GM21529 (cell line): ENCODE data around the gene ACSL6.

Experiments
- ATAC-seq: cut with Tn5 transposase; IDR thresholded peaks from one replicate; pipeline ENCODE4 v1.9.1; 2021; ENCODE audit not compliant: unreplicated experiment

The ACSL6 gene

GRCh38 chr5:131984956-131985665 is 26.3 kb downstream of the ACSL6 start:
- no peak for ATAC-seq

- no peak for ATAC-seq
Observed at GRCh38 chr5:131983244-131983771, 28.1 kb downstream of the ACSL6 start.

DNA sequence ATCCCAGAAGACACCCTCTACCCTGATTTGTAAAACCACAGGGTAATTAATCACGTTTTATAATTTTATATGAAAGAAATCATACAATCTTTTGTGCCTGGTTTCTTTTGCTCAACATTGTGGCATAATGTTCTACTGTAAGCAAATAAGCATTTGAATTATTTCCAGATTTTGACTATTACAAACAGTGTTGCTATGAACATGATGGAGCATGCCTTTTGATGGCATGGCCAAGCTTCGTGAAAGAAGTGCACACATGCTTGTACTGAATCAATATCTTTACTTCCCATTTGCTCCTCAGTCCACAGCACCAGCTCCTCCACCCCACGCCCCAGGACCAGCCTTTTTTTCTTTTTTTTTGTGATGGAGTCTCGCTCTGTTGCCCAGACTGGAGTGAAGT is 29.9 kb downstream of the ACSL6 start:
- ATAC-seq, result no peak

GRCh38 chr5:131980696-131981095 is 30.8 kb downstream of the ACSL6 start:
- ATAC-seq, result no peak

DNA sequence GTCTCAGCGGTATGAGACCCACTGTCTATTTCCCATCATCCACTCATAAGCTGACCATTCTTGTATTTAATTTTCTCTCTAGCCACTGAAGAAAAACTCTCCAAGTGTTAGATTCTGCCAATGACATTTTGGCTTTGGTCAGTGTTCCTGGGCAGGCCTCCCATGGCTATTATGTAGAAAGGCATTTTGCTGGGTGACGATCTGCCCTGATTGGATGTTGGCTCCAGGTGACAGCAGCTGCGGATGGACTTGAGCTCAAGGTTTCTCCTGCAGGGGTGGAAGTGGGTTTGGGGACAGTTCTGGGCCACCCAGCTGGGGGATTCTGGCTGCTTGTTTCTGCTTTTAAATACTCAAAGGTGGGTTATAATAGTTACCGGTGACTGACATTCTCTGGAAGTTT is 31.6 kb downstream of the ACSL6 start:
- no peak for ATAC-seq

- ATAC-seq, result no peak
Observed at GRCh38 chr5:131977212-131977604, 34.2 kb downstream of the ACSL6 start.

DNA sequence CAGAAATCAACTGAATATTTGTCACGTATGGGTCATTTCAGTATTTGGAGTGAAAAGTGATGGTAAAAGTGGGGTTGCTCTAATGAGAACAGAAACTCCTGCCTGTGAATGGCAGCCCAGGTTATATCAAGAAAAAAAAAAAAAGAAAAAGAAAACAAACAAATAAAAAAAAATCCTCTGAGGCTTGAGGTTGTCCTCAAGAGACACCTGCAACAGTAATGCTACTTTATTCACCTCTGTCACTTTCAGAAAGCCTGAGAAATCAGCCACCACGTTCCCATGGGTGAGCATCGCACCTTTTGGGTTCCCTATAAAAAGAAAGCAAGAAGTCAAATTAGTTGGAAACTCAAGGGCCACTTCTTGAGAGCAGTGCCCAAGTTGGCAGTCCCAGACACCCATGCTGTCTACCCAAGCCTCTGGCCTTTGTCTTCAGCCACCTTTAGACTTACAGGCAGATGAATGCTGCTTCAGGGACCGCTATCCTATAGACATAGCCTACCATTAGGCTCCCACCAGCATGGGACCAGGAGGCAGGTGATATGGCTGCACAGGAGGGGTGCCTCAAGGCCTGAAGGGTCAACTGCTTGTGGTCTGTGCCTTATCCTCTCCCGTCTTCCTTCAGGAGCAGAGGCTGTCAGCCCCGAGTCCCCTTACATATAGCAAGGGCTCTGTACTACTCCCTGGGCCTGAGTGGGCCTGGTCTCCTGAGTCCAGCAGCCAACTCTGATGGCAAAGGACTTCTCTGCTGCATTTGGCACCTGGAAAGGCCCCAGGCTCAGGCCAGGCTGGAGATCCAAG is 34.8 kb downstream of the ACSL6 start:
- ATAC-seq, result no peak

- ATAC-seq, result no peak
Observed at GRCh38 chr5:131974956-131975726, 36.3 kb downstream of the ACSL6 start.

- ATAC-seq, result no peak
Observed at GRCh38 chr5:131974622-131974955, 36.9 kb downstream of the ACSL6 start.

DNA sequence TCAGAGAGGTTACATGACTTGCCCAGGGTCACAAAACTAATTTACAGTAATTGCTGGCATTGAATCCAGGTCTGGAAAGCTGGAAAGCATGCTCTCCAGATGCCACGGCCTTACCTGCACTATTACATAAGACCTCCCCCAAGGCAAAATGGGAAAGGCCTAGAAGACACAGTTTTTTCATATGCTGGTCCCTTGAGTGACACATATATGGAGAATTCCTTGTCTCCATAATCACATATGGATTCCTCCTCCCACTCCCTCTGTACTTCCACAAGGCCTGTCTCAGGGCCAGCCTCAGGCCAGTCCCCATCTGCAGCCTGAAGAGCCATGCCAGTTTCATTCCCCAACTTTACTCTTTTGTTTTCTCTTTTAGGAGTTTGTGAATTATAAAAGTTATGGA is 37.4 kb downstream of the ACSL6 start:
- ATAC-seq, result no peak

DNA sequence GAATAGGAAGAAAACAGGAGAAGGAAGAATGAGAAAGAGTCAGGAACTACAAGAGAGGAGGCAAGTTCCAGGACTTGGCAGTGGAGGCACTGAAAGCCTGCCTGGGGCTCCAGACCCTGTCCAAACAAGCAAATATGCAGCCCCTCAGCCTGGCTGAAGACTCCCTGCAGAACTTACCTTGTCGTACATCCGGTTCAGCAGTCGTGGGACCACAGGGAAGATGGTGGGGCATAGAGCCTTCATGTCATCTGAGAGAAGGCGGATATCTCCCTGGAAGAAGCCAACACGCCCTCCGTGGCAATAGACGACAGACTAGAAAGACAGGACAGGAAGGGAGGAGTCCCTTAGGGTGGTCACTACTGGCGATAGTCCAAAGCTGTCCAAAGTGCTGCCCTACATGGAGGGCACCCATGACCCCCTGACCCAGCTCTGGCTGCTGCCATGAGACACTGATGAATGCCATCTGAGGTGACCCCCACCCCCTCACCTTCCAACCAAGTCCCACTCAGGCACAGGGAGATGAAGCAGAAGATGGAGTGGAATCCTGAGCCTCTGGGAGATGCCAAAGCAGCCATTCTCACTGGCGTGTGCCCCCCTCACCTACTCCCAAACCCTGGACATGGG is 38.3 kb downstream of the ACSL6 start:
- no peak for ATAC-seq

- no peak for ATAC-seq
Observed at GRCh38 chr5:131968396-131968954, 43.0 kb downstream of the ACSL6 start.

DNA sequence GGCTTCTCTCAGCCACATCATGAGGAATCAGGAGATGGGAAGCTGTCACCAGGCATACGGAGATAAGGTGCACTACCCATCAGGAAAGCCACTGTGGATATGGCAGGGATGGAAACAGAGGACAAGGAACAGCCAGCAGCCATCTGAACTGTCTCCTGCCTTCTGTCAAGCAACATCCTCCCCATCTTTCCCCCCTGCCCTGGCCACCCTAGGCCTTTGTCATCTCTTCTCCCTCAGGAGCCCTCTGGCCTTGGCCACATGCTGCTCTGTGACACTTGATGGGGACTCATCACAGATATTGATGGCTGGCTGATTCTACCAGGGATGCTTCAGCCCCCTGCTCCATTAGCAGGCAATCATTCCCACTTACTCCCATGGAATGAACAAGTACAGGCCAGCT is 44.9 kb downstream of the ACSL6 start:
- no peak for ATAC-seq

DNA sequence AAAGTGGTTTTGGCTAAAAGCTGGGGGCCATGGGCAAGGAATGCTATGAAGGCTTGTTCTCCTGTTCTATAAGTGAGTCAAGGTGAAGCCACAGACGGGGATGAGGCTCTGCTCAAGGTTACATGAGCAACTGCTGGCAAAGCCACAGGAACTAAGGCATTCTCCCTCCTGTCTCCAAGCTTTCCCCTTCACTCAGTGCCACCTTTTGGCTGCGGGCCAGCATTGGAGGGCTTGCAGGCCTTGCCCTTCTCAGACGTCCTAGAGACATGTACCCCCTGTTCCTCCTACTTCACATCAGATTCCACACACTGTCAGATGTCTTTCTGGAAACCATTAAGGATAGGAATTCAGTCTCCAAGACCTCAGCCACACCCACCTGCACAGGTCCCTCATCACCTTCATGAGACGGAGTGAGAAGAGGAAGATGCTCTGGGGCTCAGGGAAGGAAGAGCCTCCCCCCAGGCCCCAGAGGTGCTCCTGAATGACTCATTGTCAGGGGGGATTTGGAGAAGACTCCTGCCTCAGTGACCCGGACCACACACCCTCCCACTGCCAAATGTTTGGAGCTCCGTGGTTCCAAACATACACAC is 45.5 kb downstream of the ACSL6 start:
- ATAC-seq, result no peak

DNA sequence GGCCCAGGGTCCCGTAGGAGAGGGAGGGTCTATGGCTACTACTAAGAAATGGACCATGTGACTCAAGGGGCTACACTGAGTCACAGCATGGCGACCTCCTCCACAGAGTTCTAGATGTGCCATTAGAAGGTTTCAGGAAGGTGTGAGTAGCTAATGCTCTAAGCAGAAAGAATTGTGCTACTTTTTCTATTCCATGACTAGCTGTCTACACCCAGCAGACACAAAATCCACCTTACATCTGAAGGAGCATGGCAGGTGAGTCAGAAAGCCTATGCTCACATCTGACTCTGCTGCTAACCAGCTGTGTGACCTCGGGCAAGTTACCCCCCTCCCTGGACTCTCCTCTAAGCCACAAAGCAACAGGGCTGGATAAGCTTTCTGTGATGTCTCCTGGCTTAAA is 51.6 kb downstream of the ACSL6 start:
- ATAC-seq, result no peak

DNA sequence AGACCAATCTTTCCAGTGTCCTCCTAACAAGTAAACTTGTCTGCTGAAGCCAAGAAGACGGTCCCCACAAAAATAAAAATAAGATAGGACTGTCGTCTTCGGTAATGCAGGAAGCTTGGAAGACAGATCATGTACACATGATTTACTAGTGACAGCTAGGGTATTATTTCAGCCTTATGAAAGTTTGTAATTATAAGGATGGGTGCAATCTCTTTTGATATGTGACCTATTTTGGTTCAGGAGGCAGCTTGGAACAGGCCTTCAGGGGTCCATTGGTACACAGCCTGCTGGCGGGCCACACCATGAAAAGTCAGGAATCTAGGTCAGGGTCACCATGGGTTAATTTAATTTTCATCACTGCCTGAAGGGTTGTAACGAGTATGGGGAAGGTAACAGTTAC is 52.3 kb downstream of the ACSL6 start:
- no peak for ATAC-seq

DNA sequence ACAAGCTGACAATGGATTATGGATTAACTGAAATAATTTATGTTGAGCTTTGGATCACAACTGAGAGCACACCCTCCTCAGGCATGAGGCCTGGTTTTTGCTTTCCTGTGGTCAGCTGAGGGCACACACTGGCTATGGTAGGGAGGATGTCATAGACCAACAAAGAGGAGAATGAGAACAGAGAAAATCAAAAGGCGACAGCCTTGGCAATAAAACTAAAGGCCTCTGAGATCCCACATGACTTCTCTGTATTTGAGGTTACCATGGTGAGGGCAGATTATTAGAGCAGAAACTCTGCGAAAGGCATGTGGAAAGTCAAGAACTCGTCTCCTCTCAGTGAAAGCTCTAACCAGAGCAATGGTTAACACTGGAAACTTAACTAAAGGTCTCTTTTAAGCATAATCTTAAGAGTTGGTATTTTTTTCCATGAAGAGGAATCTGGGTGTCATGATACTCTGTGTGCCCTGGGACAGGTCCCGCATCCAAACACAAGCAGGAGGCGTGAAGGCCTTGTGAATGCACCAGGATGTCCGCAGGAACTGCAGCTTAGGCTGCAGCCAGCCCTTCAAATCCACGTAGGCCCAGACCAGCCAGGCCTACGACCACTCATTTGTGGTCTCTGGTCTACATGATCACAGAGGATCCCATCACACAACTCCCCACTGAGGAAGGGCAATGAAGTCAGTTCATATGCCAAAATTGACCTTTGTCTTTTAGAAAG is 53.6 kb downstream of the ACSL6 start:
- ATAC-seq, result no peak

- ATAC-seq, result no peak
Observed at GRCh38 chr5:131953969-131954368, 57.5 kb downstream of the ACSL6 start.

- no peak for ATAC-seq
Observed at GRCh38 chr5:131952301-131952857, 59.1 kb downstream of the ACSL6 start.

DNA sequence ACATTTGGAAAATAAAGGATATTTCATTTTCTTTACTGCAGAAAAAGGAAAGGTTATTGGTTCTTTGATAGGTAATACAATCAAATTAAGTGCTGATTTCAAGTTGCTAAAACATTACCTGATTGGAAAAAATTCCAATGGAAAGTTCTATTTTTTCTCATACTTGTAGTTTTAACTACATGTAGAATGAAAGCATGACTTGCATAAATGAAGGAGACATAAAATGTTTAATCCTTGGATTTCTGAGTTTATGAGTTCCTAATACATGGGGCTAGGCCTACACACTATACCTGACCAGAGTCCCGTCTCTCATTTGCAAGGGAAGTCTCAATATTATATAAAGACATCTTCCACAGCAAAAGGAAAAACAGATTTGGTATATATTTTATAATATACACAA is 60.8 kb downstream of the ACSL6 start:
- no peak for ATAC-seq
